Loucy (cell line): ENCODE results near the gene ZNF385B.
"Not testable (repeated sequence)": the region's sequence is repeated elsewhere in the genome, so short reads cannot be mapped to it uniquely, and the experiment has no call there.

ENCODE experiments used
- H2AFZ ChIP-seq: fragments of 200-600 bp; sonication (generic); 2 replicates; pipeline ENCODE4 v1.6.0; 2016; ENCODE audit warnings: antibody characterized with exemption, mild to moderate bottlenecking, low read length, moderate library complexity
- H3F3A ChIP-seq: fragments of 200-600 bp; 2 replicates; pipeline ENCODE4 v1.6.0; 2016; ENCODE audit warnings: antibody characterized with exemption, low read depth, mild to moderate bottlenecking
- H3K27me3 ChIP-seq: fragments of 200-600 bp; sonication (generic); 2 replicates; pipeline ENCODE4 v1.6.1; 2014; ENCODE audit warnings: low read length, mild to moderate bottlenecking; ENCODE audit not compliant: insufficient read depth, poor library complexity, severe bottlenecking
- H3K36me3 ChIP-seq: fragments of 200-600 bp; sonication (generic); 2 replicates; pipeline ENCODE4 v1.6.1; 2016; ENCODE audit warnings: low read length; ENCODE audit not compliant: insufficient read depth
- H3K4me1 ChIP-seq: fragments of 200-600 bp; sonication (generic); 2 replicates; pipeline ENCODE4 v1.5.1; 2014; ENCODE audit warnings: low read length, mild to moderate bottlenecking; ENCODE audit not compliant: insufficient read depth, poor library complexity, severe bottlenecking
- H3K4me2 ChIP-seq: fragments of 200-600 bp; sonication (generic); 2 replicates; pipeline ENCODE4 v1.6.0; 2014; ENCODE audit warnings: antibody characterized with exemption, low read length, low read depth, mild to moderate bottlenecking; ENCODE audit not compliant: poor library complexity, severe bottlenecking
- H3K4me3 ChIP-seq: fragments of 200-600 bp; sonication (generic); 2 replicates; pipeline ENCODE4 v1.5.1; 2014; ENCODE audit warnings: low read length, mild to moderate bottlenecking, mixed read lengths; ENCODE audit not compliant: poor library complexity, severe bottlenecking
- H3K79me2 ChIP-seq: fragments of 200-600 bp; sonication (generic); 2 replicates; pipeline ENCODE4 v1.6.1; 2014; ENCODE audit warnings: low read length; ENCODE audit not compliant: insufficient read depth
- H3K9ac ChIP-seq: fragments of 200-600 bp; sonication (generic); 2 replicates; pipeline ENCODE4 v1.6.0; 2014; ENCODE audit warnings: mild to moderate bottlenecking, low read depth, low read length, moderate library complexity; ENCODE audit not compliant: poor library complexity, severe bottlenecking
- H3K9me2 ChIP-seq: fragments of 200-600 bp; sonication (generic); replicated peaks from 2 replicates; pipeline ENCODE4 v1.6.1; 2016; ENCODE audit warnings: low read depth, low read length, mixed read lengths
- H3K9me3 ChIP-seq: fragments of 200-600 bp; sonication (generic); 2 replicates; pipeline ENCODE4 v1.6.1; 2014; ENCODE audit warnings: mild to moderate bottlenecking, antibody characterized with exemption, low read length, low read depth; ENCODE audit not compliant: insufficient read depth
- H4K20me1 ChIP-seq: fragments of 200-600 bp; sonication (generic); 2 replicates; pipeline ENCODE4 v1.6.0; 2014; ENCODE audit warnings: antibody characterized with exemption, low read length, mild to moderate bottlenecking; ENCODE audit not compliant: insufficient read depth, poor library complexity, severe bottlenecking
- CTCF ChIP-seq: fragments of 200-600 bp; sonication (generic); conservative IDR thresholded peaks from 2 replicates; pipeline ENCODE4 v1.5.1; 2014; ENCODE audit warnings: mild to moderate bottlenecking, antibody characterized with exemption, low read length
- EZH2phosphoT487 ChIP-seq: fragments of 200-600 bp; IDR thresholded peaks from 2 replicates; pipeline ENCODE4 v1.6.1; 2018; ENCODE audit warnings: antibody characterized with exemption, mild to moderate bottlenecking, moderate library complexity, borderline replicate concordance

Gene ZNF385B

GRCh38 chr2:179893616-179894015, 32.2 kb upstream of the ZNF385B start:
- no peak for TF ChIP-seq CTCF
- no peak for TF ChIP-seq EZH2phosphoT487
- no peaks in the 10 kb centered on the region for H3K36me3 ChIP-seq
- no peaks in the 10 kb centered on the region for H3F3A ChIP-seq
- no peak overlapping the region for H3K9ac ChIP-seq
- H3K4me3 ChIP-seq = no peak overlapping the region
- no peaks in the 10 kb centered on the region for H3K4me1 ChIP-seq
- H3K79me2 ChIP-seq = no peaks in the 10 kb centered on the region
- no peaks in the 10 kb centered on the region for H3K9me2 ChIP-seq
- no peak overlapping the region for H3K4me2 ChIP-seq
- no peak overlapping the region for H2AFZ ChIP-seq
- no peaks in the 10 kb centered on the region for H3K27me3 ChIP-seq
- H4K20me1 ChIP-seq = no peaks in the 10 kb centered on the region
- no peaks in the 10 kb centered on the region for H3K9me3 ChIP-seq

GRCh38 chr2:179891237-179891636, 29.8 kb upstream of the ZNF385B start:
- Histone ChIP-seq H2AFZ (no peak overlapping the region), H3K9me3 (no peaks in the 10 kb centered on the region), H3F3A (no peaks in the 10 kb centered on the region), H3K27me3 (no peaks in the 10 kb centered on the region), H4K20me1 (no peaks in the 10 kb centered on the region), H3K79me2 (no peaks in the 10 kb centered on the region), H3K4me2 (no peak overlapping the region), H3K9ac (no peak overlapping the region), H3K4me3 (no peak overlapping the region), H3K9me2 (no peaks in the 10 kb centered on the region), H3K36me3 (no peaks in the 10 kb centered on the region), H3K4me1 (no peaks in the 10 kb centered on the region)
- TF ChIP-seq EZH2phosphoT487 = no peak

- no peaks in the 10 kb centered on the region for H3F3A ChIP-seq
- H3K9me2 ChIP-seq = no peaks in the 10 kb centered on the region
- no peak overlapping the region for H3K4me2 ChIP-seq
- H3K9ac ChIP-seq = no peak overlapping the region
- no peaks in the 10 kb centered on the region for H3K4me1 ChIP-seq
- no peaks in the 10 kb centered on the region for H3K36me3 ChIP-seq
- H4K20me1 ChIP-seq = no peaks in the 10 kb centered on the region
- H3K9me3 ChIP-seq = no peaks in the 10 kb centered on the region
- H2AFZ ChIP-seq = no peak overlapping the region
- TF ChIP-seq EZH2phosphoT487 = no peak
- TF ChIP-seq CTCF = no peak
- no peak overlapping the region for H3K4me3 ChIP-seq
- no peaks in the 10 kb centered on the region for H3K79me2 ChIP-seq
- H3K27me3 ChIP-seq = no peaks in the 10 kb centered on the region
Measured at GRCh38 chr2:179890666-179891065, 29.3 kb upstream of the ZNF385B start.

- H3F3A ChIP-seq, H4K20me1 ChIP-seq, H3K9me3 ChIP-seq, H3K36me3 ChIP-seq, H3K4me2 ChIP-seq, H3K4me3 ChIP-seq, H3K27me3 ChIP-seq, H3K9ac ChIP-seq, H2AFZ ChIP-seq, H3K9me2 ChIP-seq, H3K4me1 ChIP-seq, H3K79me2 ChIP-seq: not testable (repeated sequence)
Measured at GRCh38 chr2:179888642-179889041, 27.2 kb upstream of the ZNF385B start.
